Peyer's patch (tissue), 4 donors: ENCODE results near the gene RBBP8NL. TPM values are rescaled to one million over a fixed set of nuclear protein-coding genes. Genes with fewer than 3 reads are reported as not detected.
A peak's percentile ranks its signal among the peaks of the same experiment; 100 is the strongest.

ENCODE experiments used
- DNase-seq, 3 donors: peaks; one replicate each; pipeline ENCODE4 v3.0.0-alpha.2; 2017 to 2019
- H3K27ac ChIP-seq, 4 donors: fragments of 200-600 bp; sonication (generic); one replicate each; pipeline ENCODE4 v1.5.1; 2016 to 2019
- H3K27me3 ChIP-seq, 2 donors: fragments of 200-600 bp; sonication (generic); one replicate each; pipeline ENCODE4 v1.5.1; 2019
- H3K36me3 ChIP-seq, 3 donors: fragments of 200-600 bp; sonication (generic); one replicate each; pipeline ENCODE4 v1.5.1; 2016 to 2019
- H3K4me1 ChIP-seq, 4 donors: fragments of 200-600 bp; sonication (generic); one replicate each; pipeline ENCODE4 v1.5.1; 2016 to 2019
- H3K4me3 ChIP-seq, 4 donors: fragments of 200-600 bp; sonication (generic); 1 replicate in 3 of 4; 2 replicates in 1 of 4; pipeline ENCODE4 v1.5.1; 2016 to 2019; ENCODE audit warnings: mild to moderate bottlenecking in 1 of 4
- H3K9me3 ChIP-seq, 4 donors: fragments of 200-600 bp; sonication (generic); one replicate each; pipeline ENCODE4 v1.5.1; 2016 to 2019; ENCODE audit warnings: mild to moderate bottlenecking in 1 of 4
- CTCF ChIP-seq, 6 experiments: fragments of 450-650 bp in 4 of 6; fragments of 200-600 bp in 2 of 6; sonication (generic) in 1 of 6; IDR thresholded peaks; one replicate each; pipeline ENCODE4 v1.5.1; 2017 to 2019; ENCODE audit warnings: antibody characterized with exemption in 6 of 6, mild to moderate bottlenecking in 3 of 6, moderate library complexity in 1 of 6
- POLR2A ChIP-seq, 2 donors: fragments of 450-650 bp; IDR thresholded peaks; one replicate each; pipeline ENCODE4 v1.5.1; 2017; ENCODE audit warnings: antibody characterized with exemption in 2 of 2, mild to moderate bottlenecking in 2 of 2, moderate library complexity in 2 of 2
- total RNA-seq, 4 donors: library from RNA; depleted of rRNA; stranded (reverse); fragments of >200 nt; gene quantifications; one replicate each; pipeline ENCODE4 v1.1.0, GENCODE V29; 2016

The RBBP8NL gene
- total RNA-seq, 4 donors from 2014 or later = 6.6 to 26.7 (median 13.4) TPM

DNA sequence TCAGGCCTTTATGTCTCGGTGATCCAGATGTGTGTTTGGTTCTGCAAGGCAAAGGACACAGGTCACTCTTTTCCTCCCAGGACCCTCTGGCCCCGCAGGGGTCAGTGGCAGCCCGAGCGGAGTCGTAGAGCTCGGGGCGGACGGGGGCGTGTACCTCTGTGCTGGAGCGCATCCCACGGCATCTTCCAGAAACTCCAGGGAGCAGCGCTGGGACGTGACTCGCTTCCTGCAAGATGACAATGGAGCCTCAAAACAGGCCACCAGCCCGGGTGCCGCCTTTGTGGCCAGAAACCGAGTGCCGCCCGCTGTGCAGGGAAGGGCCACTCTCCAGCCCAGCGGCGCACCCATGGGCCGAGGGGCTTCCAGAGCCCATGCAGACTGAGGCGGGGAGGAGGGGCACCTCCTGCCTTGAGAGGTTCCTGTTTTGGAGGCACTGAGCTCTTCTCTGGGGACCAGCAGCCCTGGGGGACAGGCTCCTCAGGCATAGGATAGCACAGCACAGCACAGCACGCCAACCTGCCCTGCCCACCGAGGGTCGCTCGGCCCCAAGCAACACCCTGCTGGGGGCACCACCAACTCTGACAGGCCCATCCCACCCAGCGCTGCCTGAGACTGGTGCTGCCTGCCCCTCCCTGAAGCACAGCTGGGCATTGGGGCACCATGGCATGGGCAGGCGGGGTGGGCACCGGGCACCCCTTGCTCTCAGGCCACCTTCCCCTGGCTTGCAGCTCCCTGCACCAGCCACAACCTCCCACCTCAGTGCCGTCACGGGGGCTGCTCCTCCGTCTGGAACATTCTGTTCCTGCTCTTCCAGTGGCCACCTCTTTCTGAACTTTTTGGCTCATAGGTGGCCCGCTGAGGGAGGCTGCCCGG, 30.7 kb downstream of the RBBP8NL start:
- Histone ChIP-seq H3K9me3 (no peaks in the 10 kb centered on the region), H3K27ac (no peak overlapping the region), H3K4me1 (no peaks in the 10 kb centered on the region), H3K36me3 (peaks cover 0 to 18% (median 0%) of the 10 kb centered on the region in 3 donors), H3K27me3 (no peaks in the 10 kb centered on the region), H3K4me3 (no peak overlapping the region)
- no peak for DNase-seq
- TF ChIP-seq CTCF (IDR thresholded peaks at IDR 0.05) (no peak), POLR2A (IDR thresholded peaks at IDR 0.05) (no peak)

- no peaks in the 10 kb centered on the region for H3K4me1 ChIP-seq
- H3K9me3 ChIP-seq = no peaks in the 10 kb centered on the region
- H3K36me3 ChIP-seq = peaks cover 0 to 18% (median 0%) of the 10 kb centered on the region in 3 donors
- TF ChIP-seq POLR2A (IDR thresholded peaks at IDR 0.05) (no peak), CTCF (IDR thresholded peaks at IDR 0.05) (peak in 2 of 6 experiments; percentile 17 to 32)
- no peak for DNase-seq
- no peak overlapping the region for H3K27ac ChIP-seq
- H3K4me3 ChIP-seq = no peak overlapping the region
- no peaks in the 10 kb centered on the region for H3K27me3 ChIP-seq
Measured at GRCh38 chr20:62395311-62396242, 31.8 kb downstream of the RBBP8NL start.

DNA sequence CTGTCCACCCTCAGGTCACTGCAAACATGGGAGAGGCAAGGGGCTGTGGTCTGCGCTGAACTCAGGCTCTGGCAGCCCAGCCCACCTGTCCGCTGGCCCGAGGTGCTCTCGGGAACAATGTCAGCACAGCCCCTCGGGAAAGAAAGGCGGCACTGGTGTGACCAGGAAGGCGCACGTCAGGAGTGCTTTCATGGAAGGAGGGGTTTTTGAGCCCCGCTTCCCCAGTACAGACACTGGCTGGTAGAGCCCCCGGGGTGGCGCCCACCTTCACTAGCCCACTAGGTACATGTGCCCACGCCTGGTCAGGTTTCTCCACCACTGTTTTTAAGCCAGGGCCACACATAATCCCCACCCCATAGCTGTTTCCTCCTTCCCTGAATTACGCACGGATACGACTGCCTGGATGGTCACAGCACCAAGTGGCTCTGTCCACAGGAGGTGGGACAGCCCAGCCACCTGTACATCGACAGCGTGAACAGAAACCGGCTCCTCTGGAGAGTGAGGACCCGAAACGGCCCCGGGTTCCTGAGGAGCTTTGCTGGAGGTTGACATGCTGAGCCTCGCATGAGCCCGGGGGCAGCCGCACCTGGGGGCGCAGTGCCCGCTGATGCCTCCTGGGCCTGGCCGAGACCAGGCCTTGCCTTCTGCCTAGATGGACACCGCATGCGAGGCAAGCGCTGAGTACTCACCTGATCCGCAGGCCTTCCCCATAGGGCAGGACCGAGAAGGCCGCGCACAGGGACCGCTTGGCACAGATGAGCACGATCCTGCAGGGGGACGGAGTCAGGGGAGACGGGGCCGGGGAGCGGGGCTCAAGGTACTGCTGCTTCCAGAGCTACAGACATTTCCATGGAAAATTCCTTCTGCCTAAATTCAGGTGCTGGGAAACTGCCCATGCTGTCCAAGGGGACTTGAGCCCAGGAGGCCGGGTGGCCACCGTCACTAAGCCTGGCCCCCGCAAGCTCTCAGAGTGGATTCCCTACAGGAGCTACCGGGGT, 32.8 kb downstream of the RBBP8NL start:
- Histone ChIP-seq H3K36me3 (peaks cover 0 to 18% (median 0%) of the 10 kb centered on the region in 3 donors), H3K27me3 (no peaks in the 10 kb centered on the region), H3K4me3 (no peak overlapping the region), H3K4me1 (no peaks in the 10 kb centered on the region), H3K9me3 (no peaks in the 10 kb centered on the region), H3K27ac (no peak overlapping the region)
- DNase-seq = no peak
- TF ChIP-seq CTCF (IDR thresholded peaks at IDR 0.05) = no peak
- no peak for TF ChIP-seq POLR2A (IDR thresholded peaks at IDR 0.05)

DNA sequence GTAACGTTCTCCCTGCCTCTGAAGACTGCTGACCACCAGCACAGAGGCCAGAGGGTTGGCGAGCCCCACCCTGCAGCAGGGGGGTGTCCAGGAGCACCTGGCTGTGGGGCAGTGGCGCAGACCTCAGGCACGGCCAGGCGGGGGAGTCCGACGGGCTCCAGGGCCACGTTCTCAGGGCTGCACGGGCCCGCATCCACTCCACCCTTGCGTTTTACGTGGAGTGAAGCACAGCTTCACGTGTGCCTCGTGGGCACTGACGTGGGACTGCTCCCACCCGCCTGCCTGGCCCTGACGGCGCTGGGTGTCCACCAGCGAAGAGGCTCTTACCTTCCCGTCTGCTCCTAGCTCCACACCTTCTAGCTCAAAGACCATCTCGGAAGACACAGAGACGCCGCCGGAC, 33.5 kb downstream of the RBBP8NL start:
- TF ChIP-seq CTCF (IDR thresholded peaks at IDR 0.05) (no peak), POLR2A (IDR thresholded peaks at IDR 0.05) (no peak)
- Histone ChIP-seq H3K4me1 (no peaks in the 10 kb centered on the region), H3K27ac (no peak overlapping the region), H3K27me3 (no peaks in the 10 kb centered on the region), H3K36me3 (peaks cover 0 to 24% (median 0%) of the 10 kb centered on the region in 3 donors), H3K4me3 (no peak overlapping the region), H3K9me3 (no peaks in the 10 kb centered on the region)
- no peak for DNase-seq

DNA sequence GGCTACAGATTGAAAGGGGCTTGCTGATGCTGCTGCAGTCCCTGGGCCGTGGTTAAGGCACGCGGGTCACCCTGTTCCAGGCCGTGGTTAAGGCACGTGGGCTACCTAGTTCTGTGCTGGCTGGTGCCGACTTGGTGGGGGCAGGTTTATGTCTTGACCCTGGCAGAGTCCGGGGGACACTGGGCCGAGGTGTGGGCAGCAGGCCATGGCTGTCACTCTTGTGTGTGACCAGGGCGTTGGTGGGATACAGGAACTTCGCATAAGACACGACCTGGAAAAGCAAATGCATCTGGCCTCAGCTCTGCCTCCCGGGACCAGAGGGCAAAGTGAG, 34.0 kb downstream of the RBBP8NL start:
- no peak overlapping the region for H3K4me3 ChIP-seq
- H3K36me3 ChIP-seq = peaks cover 0 to 29% (median 0%) of the 10 kb centered on the region in 3 donors
- TF ChIP-seq CTCF (IDR thresholded peaks at IDR 0.05) (no peak), POLR2A (IDR thresholded peaks at IDR 0.05) (no peak)
- no peak overlapping the region for H3K27ac ChIP-seq
- no peak for DNase-seq
- H3K27me3 ChIP-seq = no peaks in the 10 kb centered on the region
- H3K4me1 ChIP-seq = peaks cover 0 to 2% (median 1%) of the 10 kb centered on the region in 4 donors
- H3K9me3 ChIP-seq = no peaks in the 10 kb centered on the region
